Neural progenitor cell (in vitro differentiated cells): Measurements from ENCODE around the gene SOBP. TPM values are rescaled to one million over a fixed set of nuclear protein-coding genes. Genes with fewer than 3 reads are reported as not detected.

Experiments
- DNase-seq: peaks from one replicate; pipeline ENCODE4 v3.0.0-alpha.2; 2016; ENCODE audit warnings: low spot score
- H2AFZ ChIP-seq: fragments of 200-600 bp; sonication (generic); replicated peaks from 2 replicates; pipeline ENCODE4 v1.6.1; 2016; ENCODE audit warnings: antibody characterized with exemption
- H3F3A ChIP-seq: fragments of 200-600 bp; sonication (generic); 2 replicates; pipeline ENCODE4 v1.6.1; 2016; ENCODE audit warnings: antibody characterized with exemption, low read depth
- H3K27ac ChIP-seq: fragments of 200-600 bp; sonication (generic); 2 replicates; pipeline ENCODE4 v1.5.1; 2016; ENCODE audit warnings: mild to moderate bottlenecking
- H3K27me3 ChIP-seq: fragments of 200-600 bp; sonication (generic); 2 replicates; pipeline ENCODE4 v1.6.1; 2016; ENCODE audit warnings: mild to moderate bottlenecking, moderate library complexity
- H3K36me3 ChIP-seq: fragments of 200-600 bp; sonication (generic); 2 replicates; pipeline ENCODE4 v1.5.1; 2016
- H3K4me1 ChIP-seq: fragments of 200-600 bp; sonication (generic); 2 replicates; pipeline ENCODE4 v1.6.1; 2016; ENCODE audit warnings: mixed run types
- H3K4me2 ChIP-seq: fragments of 200-600 bp; sonication (generic); 2 replicates; pipeline ENCODE4 v1.6.1; 2016
- H3K4me3 ChIP-seq: fragments of 200-600 bp; sonication (generic); 2 replicates; pipeline ENCODE4 v1.5.1; 2016
- H3K79me2 ChIP-seq: fragments of 200-600 bp; sonication (generic); 2 replicates; pipeline ENCODE4 v1.6.1; 2016; ENCODE audit warnings: low read depth
- H3K9ac ChIP-seq: fragments of 200-600 bp; sonication (generic); 2 replicates; pipeline ENCODE4 v1.6.1; 2016
- H3K9me3 ChIP-seq: fragments of 200-600 bp; sonication (generic); 2 replicates; pipeline ENCODE4 v1.5.1; 2016; ENCODE audit warnings: low read depth
- H4K20me1 ChIP-seq: fragments of 200-600 bp; sonication (generic); 2 replicates; pipeline ENCODE4 v1.6.1; 2016; ENCODE audit warnings: low read depth
- H3K27ac Mint-ChIP-seq: 3 replicates; pipeline ENCODE4 v1.8.0; 2021; ENCODE audit warnings: mixed read lengths
- H3K27me3 Mint-ChIP-seq: 2 replicates; pipeline ENCODE4 v1.8.0; 2022; ENCODE audit warnings: low read depth, mild to moderate bottlenecking, inconsistent platforms, moderate library complexity, mixed read lengths; ENCODE audit not compliant: insufficient read depth
- H3K36me3 Mint-ChIP-seq: 3 replicates; pipeline ENCODE4 v1.8.0; 2021; ENCODE audit warnings: mixed read lengths
- H3K4me1 Mint-ChIP-seq: 3 replicates; pipeline ENCODE4 v1.8.0; 2021; ENCODE audit warnings: mixed read lengths
- H3K4me3 Mint-ChIP-seq: 3 replicates; pipeline ENCODE4 v1.8.0; 2021; ENCODE audit warnings: mild to moderate bottlenecking, moderate library complexity, mixed read lengths
- H3K9me3 Mint-ChIP-seq: 3 replicates; pipeline ENCODE4 v1.8.0; 2020; ENCODE audit warnings: mixed read lengths
- EZH2 ChIP-seq: fragments of 200-600 bp; sonication (generic); IDR thresholded peaks from 2 replicates; pipeline ENCODE4 v1.6.1; 2017; ENCODE audit warnings: antibody characterized with exemption, mild to moderate bottlenecking, moderate library complexity
- EZH2phosphoT487 ChIP-seq: fragments of 200-600 bp; sonication (generic); IDR thresholded peaks from 2 replicates; pipeline ENCODE4 v1.6.1; 2017; ENCODE audit warnings: antibody characterized with exemption
- total RNA-seq: library from RNA; depleted of rRNA; stranded (reverse); fragments of >200 nt; gene quantifications from 2 replicates; pipeline ENCODE4 v1.2.3, GENCODE V29; 2015; ENCODE audit warnings: low replicate concordance
- TF ChIP-seq, protein P1 (sequence below): fragments of 200-600 bp; sonication (generic); IDR thresholded peaks from 2 replicates; pipeline ENCODE4 v1.5.1; 2017; ENCODE audit warnings: antibody characterized with exemption, mild to moderate bottlenecking

SOBP gene
- total RNA-seq, 1 donor from 2014 or later = 12.6 TPM

DNA sequence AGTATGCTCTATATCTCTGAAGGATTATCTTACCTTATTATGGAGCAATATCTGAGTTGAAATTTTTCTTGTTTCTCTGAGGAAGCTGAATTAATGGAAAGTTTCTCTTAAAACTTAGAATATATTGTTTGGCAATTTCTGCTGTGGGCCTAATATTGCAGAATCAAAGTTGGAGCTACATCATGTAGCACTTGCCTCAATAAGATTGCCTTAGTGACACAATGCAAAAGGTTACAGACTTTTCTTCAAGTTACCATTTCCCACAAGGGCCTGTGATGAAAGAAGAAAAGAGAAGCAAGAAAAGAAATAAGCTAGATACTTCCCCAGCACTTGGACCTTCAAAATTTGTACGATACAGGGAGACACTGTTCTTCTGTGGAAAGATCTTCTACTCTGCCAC, 151.2 kb downstream of the SOBP start:
- DNase-seq = no peak
- Mint-ChIP-seq H3K4me1 (peaks cover 12% of the 10 kb centered on the region), H3K36me3 (peaks cover 19% of the 10 kb centered on the region), H3K9me3 (no peaks in the 10 kb centered on the region), H3K4me3 (no peak overlapping the region), H3K27me3 (peaks cover 2% of the 10 kb centered on the region), H3K27ac (no peak overlapping the region)
- Histone ChIP-seq H3K27ac (no peak overlapping the region), H2AFZ (no peak overlapping the region), H3K79me2 (no peaks in the 10 kb centered on the region), H3K4me1 (peaks cover 8% of the 10 kb centered on the region), H3K4me3 (no peak overlapping the region), H4K20me1 (peaks cover 4% of the 10 kb centered on the region), H3K27me3 (no peaks in the 10 kb centered on the region), H3K9ac (no peak overlapping the region), H3K4me2 (no peak overlapping the region), H3F3A (no peaks in the 10 kb centered on the region), H3K9me3 (no peaks in the 10 kb centered on the region), H3K36me3 (no peaks in the 10 kb centered on the region)
- TF ChIP-seq EZH2phosphoT487 (no peak), EZH2 (no peak)
- TF ChIP-seq, protein P1, sequence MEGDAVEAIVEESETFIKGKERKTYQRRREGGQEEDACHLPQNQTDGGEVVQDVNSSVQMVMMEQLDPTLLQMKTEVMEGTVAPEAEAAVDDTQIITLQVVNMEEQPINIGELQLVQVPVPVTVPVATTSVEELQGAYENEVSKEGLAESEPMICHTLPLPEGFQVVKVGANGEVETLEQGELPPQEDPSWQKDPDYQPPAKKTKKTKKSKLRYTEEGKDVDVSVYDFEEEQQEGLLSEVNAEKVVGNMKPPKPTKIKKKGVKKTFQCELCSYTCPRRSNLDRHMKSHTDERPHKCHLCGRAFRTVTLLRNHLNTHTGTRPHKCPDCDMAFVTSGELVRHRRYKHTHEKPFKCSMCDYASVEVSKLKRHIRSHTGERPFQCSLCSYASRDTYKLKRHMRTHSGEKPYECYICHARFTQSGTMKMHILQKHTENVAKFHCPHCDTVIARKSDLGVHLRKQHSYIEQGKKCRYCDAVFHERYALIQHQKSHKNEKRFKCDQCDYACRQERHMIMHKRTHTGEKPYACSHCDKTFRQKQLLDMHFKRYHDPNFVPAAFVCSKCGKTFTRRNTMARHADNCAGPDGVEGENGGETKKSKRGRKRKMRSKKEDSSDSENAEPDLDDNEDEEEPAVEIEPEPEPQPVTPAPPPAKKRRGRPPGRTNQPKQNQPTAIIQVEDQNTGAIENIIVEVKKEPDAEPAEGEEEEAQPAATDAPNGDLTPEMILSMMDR = no peak

DNA sequence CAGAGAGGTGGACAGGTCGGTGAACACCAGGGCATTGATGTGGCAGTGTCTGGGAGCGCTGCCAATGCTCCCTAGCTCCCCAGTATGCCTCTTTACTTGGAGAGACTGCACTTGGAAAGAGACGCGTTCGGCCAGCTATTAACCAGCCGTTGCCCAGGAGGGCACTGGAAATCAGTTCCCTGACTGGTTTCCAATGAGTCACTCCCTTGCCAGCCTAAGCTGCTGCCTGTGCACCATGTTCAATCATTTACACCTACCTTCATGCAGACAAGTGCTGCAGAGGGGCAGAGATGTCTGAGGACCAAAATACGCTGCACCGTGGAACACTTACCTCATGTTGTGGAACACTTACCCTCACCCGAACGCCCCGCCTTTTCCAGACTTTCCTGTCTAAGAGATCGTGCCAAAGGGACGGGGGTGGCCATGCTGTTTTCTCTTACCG, 151.6 kb downstream of the SOBP start:
- Histone ChIP-seq H3K9me3 (no peaks in the 10 kb centered on the region), H3K9ac (no peak overlapping the region), H3K27me3 (no peaks in the 10 kb centered on the region), H3K79me2 (no peaks in the 10 kb centered on the region), H4K20me1 (peaks cover 4% of the 10 kb centered on the region), H3K4me3 (no peak overlapping the region), H3K36me3 (no peaks in the 10 kb centered on the region), H3K27ac (no peak overlapping the region), H3K4me1 (peaks cover 10% of the 10 kb centered on the region), H3F3A (no peaks in the 10 kb centered on the region), H3K4me2 (no peak overlapping the region), H2AFZ (no peak overlapping the region)
- no peak for DNase-seq
- TF ChIP-seq EZH2phosphoT487 = no peak
- TF ChIP-seq, protein P1 = no peak
- TF ChIP-seq EZH2 = no peak
- H3K27ac Mint-ChIP-seq = no peak overlapping the region
- no peaks in the 10 kb centered on the region for H3K9me3 Mint-ChIP-seq
- no peak overlapping the region for H3K4me3 Mint-ChIP-seq
- H3K27me3 Mint-ChIP-seq = peaks cover 2% of the 10 kb centered on the region
- H3K36me3 Mint-ChIP-seq = peaks cover 16% of the 10 kb centered on the region
- peaks cover 12% of the 10 kb centered on the region for H3K4me1 Mint-ChIP-seq

DNA sequence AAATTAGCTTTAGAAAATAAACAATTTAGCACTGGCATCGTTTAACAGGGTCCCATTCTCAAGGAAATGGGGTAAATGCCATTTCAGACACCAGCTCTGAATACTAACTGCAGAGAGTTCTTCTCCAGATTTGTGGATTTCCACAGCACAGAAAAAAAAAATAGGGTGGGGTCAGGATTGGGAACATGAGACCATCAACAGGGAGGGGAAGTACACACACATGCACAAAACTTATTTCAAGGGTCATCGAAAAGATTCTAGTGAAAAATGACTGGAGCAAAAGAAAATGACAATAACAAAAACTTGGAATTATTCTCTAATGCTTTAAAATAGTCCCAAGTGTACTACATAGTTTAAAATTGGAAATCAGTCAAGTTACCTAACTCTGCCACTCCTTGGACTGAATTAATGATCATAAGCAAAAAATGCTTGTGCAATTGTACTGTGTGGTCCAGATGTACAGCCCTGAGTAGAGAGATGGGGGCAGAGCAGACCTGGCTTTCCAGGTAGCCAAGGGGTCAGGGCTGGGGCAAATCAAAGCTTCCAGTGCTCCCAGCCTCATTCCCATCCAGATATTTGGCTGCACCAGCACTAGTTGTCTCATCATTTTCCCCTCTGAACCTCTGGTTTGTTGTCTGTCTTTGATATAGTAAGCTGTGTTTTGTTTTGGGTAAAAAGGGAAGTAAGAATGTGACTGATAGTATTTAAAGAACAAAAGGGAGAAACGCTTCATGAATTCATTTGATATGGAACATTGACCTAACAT, 152.4 kb downstream of the SOBP start:
- H3K27ac ChIP-seq = no peak overlapping the region
- no peak overlapping the region for H3K9ac ChIP-seq
- no peak overlapping the region for H3K27ac Mint-ChIP-seq
- no peaks in the 10 kb centered on the region for H3F3A ChIP-seq
- H3K4me3 ChIP-seq = no peak overlapping the region
- no peak for DNase-seq
- peaks cover 4% of the 10 kb centered on the region for H4K20me1 ChIP-seq
- no peaks in the 10 kb centered on the region for H3K9me3 Mint-ChIP-seq
- peaks cover 12% of the 10 kb centered on the region for H3K4me1 Mint-ChIP-seq
- H3K4me3 Mint-ChIP-seq = no peak overlapping the region
- no peaks in the 10 kb centered on the region for H3K36me3 ChIP-seq
- peaks cover 15% of the 10 kb centered on the region for H3K36me3 Mint-ChIP-seq
- H3K9me3 ChIP-seq = no peaks in the 10 kb centered on the region
- no peak overlapping the region for H3K4me2 ChIP-seq
- H3K4me1 ChIP-seq = peaks cover 10% of the 10 kb centered on the region
- peaks cover 3% of the 10 kb centered on the region for H3K27me3 Mint-ChIP-seq
- H3K27me3 ChIP-seq = no peaks in the 10 kb centered on the region
- TF ChIP-seq EZH2phosphoT487 = no peak
- TF ChIP-seq, protein P1 = no peak
- TF ChIP-seq EZH2 = no peak
- H3K79me2 ChIP-seq = no peaks in the 10 kb centered on the region
- no peak overlapping the region for H2AFZ ChIP-seq
